NT2/D1 (cell line): Measurements from ENCODE around the gene SLC37A2.

Experiments
- SUZ12 ChIP-seq: IDR thresholded peaks from 2 replicates; pipeline ENCODE4 v1.6.1; 2011; ENCODE audit not compliant: insufficient read length, insufficient read depth; ENCODE audit errors: extremely low read depth
- YY1 ChIP-seq: IDR thresholded peaks from 2 replicates; pipeline ENCODE4 v1.6.1; 2011; ENCODE audit not compliant: insufficient read length, insufficient read depth
- ZNF274 ChIP-seq: IDR thresholded peaks from 2 replicates; pipeline ENCODE4 v1.6.1; 2011; ENCODE audit warnings: mild to moderate bottlenecking, low read depth, low read length

DNA sequence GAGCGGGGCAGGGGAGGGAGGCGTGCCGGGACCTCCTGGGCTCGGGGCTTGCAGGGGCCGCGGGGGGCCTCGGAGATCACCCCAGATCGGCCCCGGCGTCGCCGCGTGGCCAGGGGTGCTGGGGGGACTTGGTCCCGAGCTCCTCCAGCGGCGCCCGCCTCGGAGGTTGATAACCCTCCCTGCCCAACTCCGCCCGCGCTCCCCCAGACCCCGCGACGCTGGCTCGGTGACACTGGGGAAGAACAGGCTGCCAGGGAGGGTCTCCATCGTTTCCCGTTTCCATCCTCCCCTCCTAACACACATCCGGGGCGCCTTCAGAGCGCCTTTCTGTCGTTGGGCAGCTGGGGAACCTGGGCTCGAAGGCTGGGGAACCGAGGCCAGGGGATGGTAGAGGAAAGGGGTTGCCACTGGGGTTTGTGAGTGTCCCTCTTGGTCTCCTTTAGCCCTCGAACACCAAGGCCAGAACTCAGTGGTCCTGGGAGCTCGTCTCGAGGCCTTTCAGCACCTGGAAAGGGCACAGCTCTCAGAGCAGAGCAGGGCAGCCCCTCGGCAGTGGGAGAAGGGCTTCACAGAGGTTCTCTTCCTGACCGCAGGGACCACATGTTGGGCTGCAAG is 431 bp downstream of the SLC37A2 start:
- TF ChIP-seq SUZ12, result no peak
- TF ChIP-seq YY1, result no peak
- no peak for TF ChIP-seq ZNF274
